ENCODE data around the gene ID1.
A peak's percentile ranks its signal among the peaks of the same experiment; 100 is the strongest.

Gene ID1

GRCh38 chr20:31605031-31605901, at the start of gene ID1:
Gene ID1 (plus strand): TSS chr20:31605289. CDS start chr20:31605388, 99 bp downstream.
- DNase-seq (ENCODE audit: low read depth, low spot score), result peak; percentile 98

GRCh38 chr20:31559704-31560093, 45.4 kb upstream of the ID1 start:
- no peak for DNase-seq (ENCODE audit: low read depth, low spot score)

GRCh38 chr20:31560094-31560745, 44.9 kb upstream of the ID1 start:
- peak; percentile 79 for DNase-seq (ENCODE audit: low read depth, low spot score)

- DNase-seq (ENCODE audit: low read depth, low spot score), result no peak
Observed at GRCh38 chr20:31560746-31561598, 44.1 kb upstream of the ID1 start.

- DNase-seq (ENCODE audit: low read depth, low spot score), result no peak
Observed at GRCh38 chr20:31562241-31562640, 42.8 kb upstream of the ID1 start.

GRCh38 chr20:31564284-31564683, 40.8 kb upstream of the ID1 start:
- DNase-seq (ENCODE audit: low read depth, low spot score), result no peak

GRCh38 chr20:31565699-31566318, 39.3 kb upstream of the ID1 start:
- DNase-seq (ENCODE audit: low read depth, low spot score), result no peak

- no peak for DNase-seq (ENCODE audit: low read depth, low spot score)
Observed at GRCh38 chr20:31566319-31566657, 38.8 kb upstream of the ID1 start.

- no peak for DNase-seq (ENCODE audit: low read depth, low spot score)
Observed at GRCh38 chr20:31566658-31567379, 38.3 kb upstream of the ID1 start.

- no peak for DNase-seq (ENCODE audit: low read depth, low spot score)
Observed at GRCh38 chr20:31567380-31567720, 37.7 kb upstream of the ID1 start.

GRCh38 chr20:31568041-31568731, 36.9 kb upstream of the ID1 start:
- DNase-seq (ENCODE audit: low read depth, low spot score), result no peak

- DNase-seq (ENCODE audit: low read depth, low spot score), result peak; percentile 40
Observed at GRCh38 chr20:31568773-31569162, 36.3 kb upstream of the ID1 start.

- peak; percentile 82 for DNase-seq (ENCODE audit: low read depth, low spot score)
Observed at GRCh38 chr20:31569163-31570020, 35.7 kb upstream of the ID1 start.

GRCh38 chr20:31570021-31570463, 35.0 kb upstream of the ID1 start:
- no peak for DNase-seq (ENCODE audit: low read depth, low spot score)

- no peak for DNase-seq (ENCODE audit: low read depth, low spot score)
Observed at GRCh38 chr20:31570735-31571617, 34.1 kb upstream of the ID1 start.

- no peak for DNase-seq (ENCODE audit: low read depth, low spot score)
Observed at GRCh38 chr20:31572042-31572700, 32.9 kb upstream of the ID1 start.

- DNase-seq (ENCODE audit: low read depth, low spot score), result peak; percentile 99
Observed at GRCh38 chr20:31572701-31573554, 32.2 kb upstream of the ID1 start.

Data from ELF-1 (cell line).